ENCODE results near the gene NT5E. TPM values are rescaled to one million over a fixed set of nuclear protein-coding genes. Genes with fewer than 3 reads are reported as not detected.

Gene NT5E
- 10 to 100 TPM in 5 of 9 donors, 1 to 10 TPM in 4; 3.6 to 13.2 (median 10.6) TPM for total RNA-seq
- polyA plus RNA-seq: 10 to 100 TPM in 1 of 3 donors, 1 to 10 TPM in 2; 2.9 to 14.2 (median 3.2) TPM
- long read RNA-seq, donor 1, partial matches to known transcripts: 0 of 1 reads
- long read RNA-seq, donor 1, other reads (novel, unspliced or antisense): 0 of 1 reads
- long read RNA-seq, donor 2, partial matches to known transcripts: 0 of 1 reads
- long read RNA-seq, donor 2, other reads (novel, unspliced or antisense): 0 of 1 reads
- long read RNA-seq, donor 3, partial matches to known transcripts: 0 of 2 reads
- long read RNA-seq, donor 3, other reads (novel, unspliced or antisense): 0 of 2 reads
- long read RNA-seq, donor 4, partial matches to known transcripts: 0 of 3 reads
- long read RNA-seq, donor 4, other reads (novel, unspliced or antisense): 0 of 3 reads
- long read RNA-seq, donor 5, transcript NT5E-201 (9 exons, 3,548 nt): major isoform, 5 of 11 reads
- long read RNA-seq, donor 5, partial matches to known transcripts: 0 of 11 reads
- long read RNA-seq, donor 5, other reads (novel, unspliced or antisense): 4 of 11 reads
- long read RNA-seq, donor 6, partial matches to known transcripts: 2 of 6 reads
- long read RNA-seq, donor 6, other reads (novel, unspliced or antisense): 1 of 6 reads
- long read RNA-seq, donor 7, partial matches to known transcripts: 0 of 3 reads
- long read RNA-seq, donor 7, other reads (novel, unspliced or antisense): 0 of 3 reads
- long read RNA-seq, donor 8, partial matches to known transcripts: 0 of 4 reads
- long read RNA-seq, donor 8, other reads (novel, unspliced or antisense): 0 of 4 reads
- long read RNA-seq, donor 9, partial matches to known transcripts: 0 of 1 reads
- long read RNA-seq, donor 9, other reads (novel, unspliced or antisense): 0 of 1 reads
- long read RNA-seq, donor 10: 0 reads

DNA sequence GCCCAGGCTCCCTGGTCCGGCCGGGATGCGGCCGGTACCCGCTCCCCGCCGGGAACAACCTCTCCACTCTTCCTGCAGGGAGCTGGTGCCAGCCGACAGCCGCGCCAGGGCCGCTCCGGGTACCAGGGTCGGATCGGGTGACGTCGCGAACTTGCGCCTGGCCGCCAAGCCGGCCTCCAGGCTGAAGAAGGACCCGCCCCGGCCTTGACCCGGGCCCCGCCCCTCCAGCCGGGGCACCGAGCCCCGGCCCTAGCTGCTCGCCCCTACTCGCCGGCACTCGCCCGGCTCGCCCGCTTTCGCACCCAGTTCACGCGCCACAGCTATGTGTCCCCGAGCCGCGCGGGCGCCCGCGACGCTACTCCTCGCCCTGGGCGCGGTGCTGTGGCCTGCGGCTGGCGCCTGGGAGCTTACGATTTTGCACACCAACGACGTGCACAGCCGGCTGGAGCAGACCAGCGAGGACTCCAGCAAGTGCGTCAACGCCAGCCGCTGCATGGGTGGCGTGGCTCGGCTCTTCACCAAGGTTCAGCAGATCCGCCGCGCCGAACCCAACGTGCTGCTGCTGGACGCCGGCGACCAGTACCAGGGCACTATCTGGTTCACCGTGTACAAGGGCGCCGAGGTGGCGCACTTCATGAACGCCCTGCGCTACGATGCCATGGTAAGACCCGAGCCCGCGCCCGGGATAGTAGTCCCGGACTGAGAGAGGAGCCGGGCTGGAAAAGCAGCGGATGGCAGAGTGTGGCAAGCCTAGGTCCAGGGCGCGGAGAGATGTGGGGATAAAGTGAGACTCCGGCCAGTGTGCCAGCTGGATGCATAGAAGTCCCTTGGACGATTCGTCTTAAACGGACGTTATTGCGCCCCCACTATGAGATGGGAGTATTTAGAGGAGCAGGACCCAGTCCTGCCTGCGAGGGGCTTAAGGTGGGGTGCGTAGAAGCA is at the start of gene NT5E:
NT5E (plus strand) TSS at position 266 of the 942 bp plus-strand sequence; CDS start at position 323, 57 bp downstream.
- H3K27ac ChIP-seq: peak within 1 kb of the TSS in 4 of 5 donors; percentile 18 to 82 (median 54)
- intact Hi-C loops (cut with DNase I): no loop called here
- peak; percentile 42 to 79 (median 55) for DNase-seq
- peaks cover 8 to 10% of the 10 kb centered on the region in 2 donors for H3K4me1 ChIP-seq (replicated peaks in 1 of 2)
- H3K27me3 ChIP-seq: peaks cover 11% of the 10 kb centered on the region
- H3K4me3 ChIP-seq: peak within 1 kb of the TSS in 3 of 4 donors; percentile 11 to 66 (median 18)
- 1 to 5% (median 1%) methylated on average over 40 to 92 of the region's 92 CpGs for WGBS, 4 donors
- TF ChIP-seq, protein P1, sequence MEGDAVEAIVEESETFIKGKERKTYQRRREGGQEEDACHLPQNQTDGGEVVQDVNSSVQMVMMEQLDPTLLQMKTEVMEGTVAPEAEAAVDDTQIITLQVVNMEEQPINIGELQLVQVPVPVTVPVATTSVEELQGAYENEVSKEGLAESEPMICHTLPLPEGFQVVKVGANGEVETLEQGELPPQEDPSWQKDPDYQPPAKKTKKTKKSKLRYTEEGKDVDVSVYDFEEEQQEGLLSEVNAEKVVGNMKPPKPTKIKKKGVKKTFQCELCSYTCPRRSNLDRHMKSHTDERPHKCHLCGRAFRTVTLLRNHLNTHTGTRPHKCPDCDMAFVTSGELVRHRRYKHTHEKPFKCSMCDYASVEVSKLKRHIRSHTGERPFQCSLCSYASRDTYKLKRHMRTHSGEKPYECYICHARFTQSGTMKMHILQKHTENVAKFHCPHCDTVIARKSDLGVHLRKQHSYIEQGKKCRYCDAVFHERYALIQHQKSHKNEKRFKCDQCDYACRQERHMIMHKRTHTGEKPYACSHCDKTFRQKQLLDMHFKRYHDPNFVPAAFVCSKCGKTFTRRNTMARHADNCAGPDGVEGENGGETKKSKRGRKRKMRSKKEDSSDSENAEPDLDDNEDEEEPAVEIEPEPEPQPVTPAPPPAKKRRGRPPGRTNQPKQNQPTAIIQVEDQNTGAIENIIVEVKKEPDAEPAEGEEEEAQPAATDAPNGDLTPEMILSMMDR (IDR thresholded peaks at IDR 0.05): no peak
- TF ChIP-seq POLR2A (IDR thresholded peaks at IDR 0.05): peak in 1 of 2 donors; percentile 27
- no peaks in the 10 kb centered on the region for H3K36me3 ChIP-seq (replicated peaks in 1 of 2)
- H3K9me3 ChIP-seq (replicated peaks in 1 of 3): no peaks in the 10 kb centered on the region

DNA sequence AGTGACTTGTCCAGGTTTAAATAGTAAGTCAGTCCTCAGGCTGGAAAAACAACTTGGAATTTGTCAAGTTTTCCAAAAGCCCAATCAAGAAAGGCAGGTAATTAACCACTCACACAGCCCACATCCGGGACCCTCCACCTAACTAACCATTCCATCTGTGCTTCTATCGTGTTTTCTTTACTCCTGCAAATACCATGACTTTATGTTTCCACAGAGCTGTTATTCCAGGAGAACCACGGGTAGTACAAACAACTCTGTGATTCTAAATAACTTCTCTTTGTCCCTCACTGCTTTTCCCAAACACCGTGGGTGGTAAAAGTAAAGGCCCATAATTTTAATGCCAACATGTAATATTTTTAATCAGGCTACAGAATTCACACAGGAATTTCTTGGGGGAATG is 49.6 kb upstream of the NT5E start:
- no peak for DNase-seq
- WGBS, 4 donors: 67 to 81% (median 79%) methylated on average over 4 of the region's 4 CpGs
- Histone ChIP-seq H3K36me3 (replicated peaks in 1 of 2) (no peaks in the 10 kb centered on the region), H3K4me1 (replicated peaks in 1 of 2) (no peaks in the 10 kb centered on the region), H3K27ac (no peak overlapping the region), H3K27me3 (no peaks in the 10 kb centered on the region), H3K4me3 (no peak overlapping the region), H3K9me3 (replicated peaks in 1 of 3) (no peaks in the 10 kb centered on the region)
- intact Hi-C loops (cut with DNase I): no loop called here
- no peak for TF ChIP-seq POLR2A (IDR thresholded peaks at IDR 0.05)
- TF ChIP-seq, protein P1 (IDR thresholded peaks at IDR 0.05): no peak

DNA sequence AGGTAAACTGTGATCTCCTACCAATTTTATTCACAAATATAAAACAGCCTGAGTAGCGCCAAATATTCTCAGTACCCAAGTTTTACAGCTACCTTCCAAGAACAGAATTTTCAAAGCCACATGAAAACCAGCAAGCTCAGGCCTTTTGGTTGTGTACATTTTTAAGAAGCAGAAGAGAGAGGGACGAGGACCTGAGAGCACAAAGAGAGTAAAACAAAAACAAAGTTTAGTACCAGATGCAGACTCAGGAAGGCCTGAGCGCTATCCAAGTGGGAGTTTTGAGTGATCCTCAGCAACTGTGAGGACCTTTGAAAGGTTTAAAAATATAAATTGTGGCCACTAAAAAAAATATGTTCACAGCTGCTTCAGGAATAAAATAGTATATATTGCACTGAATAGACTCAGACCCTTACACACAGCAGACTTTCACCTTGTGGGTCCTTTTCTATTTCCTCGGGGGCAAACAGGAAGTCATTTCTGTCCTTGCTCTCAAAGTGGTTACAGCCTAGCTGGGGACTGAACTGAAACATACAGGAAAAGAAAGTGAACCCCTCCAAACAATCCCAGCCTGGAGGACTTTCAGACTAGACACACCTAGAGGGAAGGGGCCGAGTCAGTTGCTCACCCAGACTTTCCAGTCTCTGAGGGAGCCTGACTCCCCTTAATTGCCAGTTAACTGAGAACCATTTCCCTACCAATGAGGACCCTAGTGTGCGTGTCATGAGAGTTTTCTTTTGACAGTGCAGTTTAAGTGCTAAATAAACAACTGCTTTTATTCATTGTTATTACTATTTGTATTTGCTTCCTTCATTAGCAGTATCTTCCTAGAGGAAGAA is 48.5 kb upstream of the NT5E start:
- Histone ChIP-seq H3K36me3 (replicated peaks in 1 of 2) (no peaks in the 10 kb centered on the region), H3K9me3 (replicated peaks in 1 of 3) (no peaks in the 10 kb centered on the region), H3K27me3 (no peaks in the 10 kb centered on the region), H3K4me1 (replicated peaks in 1 of 2) (no peaks in the 10 kb centered on the region), H3K27ac (no peak overlapping the region), H3K4me3 (no peak overlapping the region)
- WGBS, 4 donors: 82 to 91% (median 84%) methylated on average over 6 of the region's 6 CpGs
- TF ChIP-seq, protein P1 (IDR thresholded peaks at IDR 0.05): no peak
- no peak for TF ChIP-seq POLR2A (IDR thresholded peaks at IDR 0.05)
- intact Hi-C loops (cut with DNase I): no loop called here
- DNase-seq: no peak
